GM15510 (cell line): ENCODE measurements around the gene LPIN3.

Experiments used
- POLR2A ChIP-seq: IDR thresholded peaks from 3 replicates; pipeline ENCODE4 v1.6.1; 2011; ENCODE audit warnings: borderline replicate concordance; ENCODE audit not compliant: insufficient read length; ENCODE audit errors: extremely low read depth

LPIN3 gene

DNA sequence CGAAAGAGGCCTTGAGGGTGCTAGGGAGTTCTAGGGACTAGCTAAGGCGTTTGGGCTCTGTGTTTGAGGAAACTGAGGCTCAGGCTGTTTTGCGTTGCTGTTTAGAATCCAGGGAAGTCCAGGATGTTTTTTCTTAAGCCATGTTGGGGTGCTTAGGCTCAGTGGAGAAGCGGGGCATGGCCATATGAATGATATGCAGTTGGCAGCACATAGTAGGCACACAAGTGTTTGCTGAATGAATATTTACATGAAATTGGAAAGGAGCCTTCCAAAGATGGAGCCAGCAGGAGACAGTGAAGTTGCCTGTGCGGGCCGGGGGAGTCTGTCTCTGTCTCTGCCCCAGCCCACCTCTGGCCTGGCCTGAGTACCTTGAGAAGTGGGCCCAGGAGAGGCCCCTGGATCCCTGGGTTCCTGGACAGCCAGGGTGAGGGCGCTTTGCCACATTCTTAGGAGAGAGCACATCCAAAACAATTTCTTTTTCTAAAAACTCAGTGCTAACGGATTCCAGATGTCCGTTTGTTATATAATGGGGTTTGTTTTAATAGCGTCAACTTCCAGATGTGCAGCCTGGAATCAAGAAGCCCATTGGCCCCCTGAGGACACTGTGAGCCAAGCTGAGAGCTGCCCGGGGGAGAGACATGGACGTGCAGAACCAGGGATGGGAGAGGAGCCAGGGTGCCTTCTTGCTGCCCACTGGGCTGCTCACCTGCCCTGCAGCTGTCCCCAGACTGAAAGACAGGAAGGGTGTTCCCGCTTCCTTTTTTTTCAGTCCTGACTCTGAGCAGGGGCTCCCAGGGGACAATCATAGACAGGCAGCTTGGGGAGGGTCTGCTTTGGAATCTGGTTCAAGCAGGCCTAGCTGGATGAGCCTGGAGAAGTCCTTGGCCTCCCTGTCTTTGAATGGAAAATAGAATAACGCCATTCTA, 46.1 kb downstream of the LPIN3 start:
- TF ChIP-seq POLR2A = no peak

DNA sequence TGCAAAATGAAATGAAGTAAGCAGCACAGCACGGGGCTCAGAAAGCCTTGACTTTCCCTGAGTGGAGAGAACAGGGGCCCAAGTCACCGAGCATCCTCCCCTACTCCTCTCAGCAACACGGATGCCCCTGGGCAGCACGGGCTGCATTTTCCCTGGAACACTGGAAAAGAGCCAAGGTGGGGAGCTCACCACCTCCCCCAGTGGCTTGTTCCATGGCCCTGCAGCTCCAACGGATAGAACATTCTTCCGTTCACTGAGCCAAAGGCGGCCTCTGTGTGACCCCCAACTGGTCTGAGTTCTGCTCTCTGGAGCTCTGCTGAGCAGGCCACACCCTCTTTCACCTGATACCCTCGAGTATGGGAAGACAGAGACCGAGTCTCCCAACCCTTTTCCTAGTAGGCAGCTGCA, 46.8 kb downstream of the LPIN3 start:
- no peak for TF ChIP-seq POLR2A

DNA sequence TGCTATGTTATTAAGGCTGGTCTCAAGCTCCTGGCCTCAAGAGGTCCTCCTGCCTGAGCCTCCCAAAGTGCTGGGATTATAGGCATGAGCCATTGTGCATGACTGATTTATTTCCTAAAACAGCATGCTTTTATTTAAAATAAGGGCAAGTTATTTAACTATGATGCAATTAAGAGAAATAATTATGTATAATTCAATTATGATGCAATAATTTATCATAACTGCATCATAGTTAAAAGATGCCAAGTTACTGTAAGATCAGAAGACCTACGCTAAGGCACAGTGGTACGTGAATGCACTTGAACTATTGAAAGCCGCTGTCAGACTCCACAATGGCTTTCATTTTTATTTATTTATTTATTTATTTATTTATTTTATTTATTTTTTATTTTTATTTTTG, 50.3 kb downstream of the LPIN3 start:
- no peak for TF ChIP-seq POLR2A

DNA sequence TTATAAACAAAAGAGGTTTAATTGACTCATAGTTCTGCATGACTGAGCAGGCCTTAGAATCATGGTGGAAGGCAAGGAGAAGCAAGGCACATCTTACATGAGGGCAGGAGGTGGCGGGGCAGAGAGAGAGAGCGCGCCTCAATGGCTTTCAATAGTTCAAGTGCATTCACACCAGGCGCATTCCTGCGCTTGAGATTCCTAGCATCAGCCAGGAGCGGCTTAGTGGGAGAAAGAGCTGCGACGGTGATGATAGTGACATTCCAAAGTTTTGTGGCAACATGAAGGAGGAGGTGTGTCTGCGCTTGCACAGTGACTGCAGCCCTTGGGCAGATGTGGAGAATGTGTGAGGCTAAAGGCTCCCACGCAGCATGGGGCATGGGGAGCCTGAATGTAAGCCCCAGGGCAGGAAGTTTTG, 51.0 kb downstream of the LPIN3 start:
- no peak for TF ChIP-seq POLR2A

DNA sequence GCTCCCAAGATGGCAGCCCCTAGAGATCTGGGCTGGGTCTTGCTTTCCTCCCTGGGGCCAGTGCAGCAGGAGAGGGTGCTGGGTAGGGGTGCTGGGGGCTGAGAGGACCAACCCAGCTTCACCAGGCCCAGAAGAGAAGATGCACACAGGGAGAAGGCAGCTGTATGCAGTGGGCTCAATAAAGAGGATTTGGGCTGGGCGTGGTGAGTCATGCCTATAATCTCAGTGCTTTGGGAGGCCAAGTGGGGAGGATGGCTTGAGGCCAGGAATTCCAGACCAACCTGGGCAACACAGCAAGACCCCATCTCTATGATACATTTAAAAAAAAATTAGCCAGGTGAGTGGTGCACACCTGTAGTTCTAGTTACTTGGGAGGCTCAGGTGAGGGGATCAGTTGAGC, 51.7 kb downstream of the LPIN3 start:
- no peak for TF ChIP-seq POLR2A

DNA sequence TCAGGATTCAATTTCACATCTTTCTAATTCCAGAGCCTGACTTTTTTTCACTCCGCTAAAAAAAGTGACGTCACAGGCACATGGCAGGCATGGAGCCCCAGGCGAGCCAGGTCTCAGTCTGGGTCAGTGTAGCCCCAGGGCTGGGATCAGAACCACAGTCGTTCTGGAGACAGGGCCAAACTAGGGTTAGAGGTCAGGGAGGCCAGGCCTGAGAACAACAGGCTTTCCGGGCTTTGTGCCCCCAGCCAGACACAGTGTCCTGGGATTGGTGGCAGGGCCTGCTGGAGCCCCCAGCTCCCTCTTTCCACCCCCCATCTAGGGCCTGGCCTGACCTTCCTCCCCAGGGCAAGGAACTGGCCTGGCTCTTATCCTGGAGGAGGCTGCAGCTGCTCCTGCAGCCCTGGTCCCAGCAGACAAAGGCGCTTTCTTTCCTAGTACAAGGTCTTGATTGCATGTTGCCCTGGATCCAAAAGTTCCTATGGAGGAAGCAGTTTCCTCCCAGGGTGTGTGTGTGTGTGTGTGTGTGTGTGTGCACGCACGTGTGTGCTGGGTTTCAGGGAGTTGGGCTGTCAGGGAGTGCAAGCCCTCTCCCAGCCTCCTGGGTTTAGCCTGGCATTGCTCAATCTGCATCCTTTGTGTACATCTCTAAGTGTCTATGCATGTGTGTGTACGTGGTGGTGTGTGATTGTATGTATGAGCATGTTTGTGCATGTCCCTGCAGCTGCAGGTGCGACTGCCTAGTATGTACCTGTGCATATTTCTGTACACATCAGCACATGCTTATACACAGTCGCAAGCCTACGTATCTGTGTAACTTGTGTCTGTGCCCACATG, 52.5 kb downstream of the LPIN3 start:
- TF ChIP-seq POLR2A = no peak

DNA sequence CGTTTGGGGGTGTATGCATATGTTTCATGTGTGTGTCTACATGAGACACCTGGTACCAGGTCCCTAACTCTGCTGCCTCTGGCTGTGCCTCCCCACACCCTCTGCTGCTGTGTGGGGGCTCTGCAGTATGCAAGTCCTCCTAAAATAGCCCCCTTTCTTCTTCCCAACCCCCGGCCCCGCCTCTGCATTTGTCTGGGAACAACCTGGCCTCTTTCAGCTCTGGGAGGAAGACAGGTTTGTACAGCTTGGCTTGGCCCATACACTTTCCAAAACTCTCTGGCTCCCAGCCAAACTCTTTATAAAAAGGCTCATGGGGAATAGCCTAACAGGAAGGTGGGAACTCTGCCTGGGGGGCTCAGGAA, 53.1 kb downstream of the LPIN3 start:
- no peak for TF ChIP-seq POLR2A

DNA sequence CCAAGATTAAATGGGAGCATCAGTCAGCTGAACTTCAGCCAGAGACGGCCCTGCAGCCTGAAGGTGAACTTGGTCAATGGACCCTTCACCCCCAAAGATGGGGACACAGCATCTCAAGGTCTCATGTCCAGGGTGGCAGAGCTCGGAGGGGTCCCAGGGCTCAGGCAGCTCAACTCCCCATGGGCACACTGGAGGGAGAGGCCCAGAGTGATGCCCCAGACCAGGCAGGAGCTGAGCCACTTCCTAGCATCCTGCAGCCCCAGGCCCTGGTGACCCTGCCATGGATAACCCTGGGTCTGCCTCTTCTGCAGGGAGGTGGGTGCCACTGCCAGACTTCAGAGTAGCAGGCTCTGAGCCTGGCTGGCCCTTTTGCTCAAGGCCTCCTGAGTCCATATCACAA, 53.5 kb downstream of the LPIN3 start:
- TF ChIP-seq POLR2A = no peak

DNA sequence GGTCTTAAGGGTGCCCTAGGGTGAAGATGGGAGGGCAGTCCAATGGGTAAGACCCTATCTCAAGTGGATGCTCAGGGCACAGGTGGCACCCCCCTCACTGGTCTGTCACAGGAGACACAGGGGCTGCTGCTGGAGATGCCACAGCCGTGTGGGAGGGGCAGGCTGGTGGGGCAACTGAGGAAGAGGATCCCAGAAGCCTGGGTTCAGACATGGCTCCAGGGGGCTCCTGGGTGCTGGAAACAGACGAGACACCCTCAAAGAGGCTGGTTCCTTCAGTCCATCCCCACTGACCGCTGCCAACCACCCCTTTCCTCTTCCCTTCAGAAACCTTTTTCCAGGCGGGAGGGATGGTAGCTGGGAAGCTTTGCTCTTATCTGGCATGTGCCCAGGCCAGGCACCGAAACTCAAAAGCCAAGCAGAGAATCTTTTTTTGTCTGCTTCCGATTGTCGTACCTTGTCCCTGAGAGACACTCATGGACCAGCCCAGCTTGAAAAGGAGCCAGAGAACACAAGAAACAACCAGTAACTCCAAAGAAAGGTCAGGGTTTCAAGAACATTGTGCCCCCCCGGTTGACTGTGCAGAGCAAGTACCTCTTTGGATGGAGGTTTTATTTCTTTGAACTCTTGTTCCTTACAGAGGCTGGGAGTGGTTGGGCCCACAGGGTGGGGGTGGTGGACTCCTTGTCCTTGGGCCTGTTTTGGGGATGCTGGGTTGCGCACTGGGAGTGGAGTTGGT, 54.5 kb downstream of the LPIN3 start:
- TF ChIP-seq POLR2A = no peak

DNA sequence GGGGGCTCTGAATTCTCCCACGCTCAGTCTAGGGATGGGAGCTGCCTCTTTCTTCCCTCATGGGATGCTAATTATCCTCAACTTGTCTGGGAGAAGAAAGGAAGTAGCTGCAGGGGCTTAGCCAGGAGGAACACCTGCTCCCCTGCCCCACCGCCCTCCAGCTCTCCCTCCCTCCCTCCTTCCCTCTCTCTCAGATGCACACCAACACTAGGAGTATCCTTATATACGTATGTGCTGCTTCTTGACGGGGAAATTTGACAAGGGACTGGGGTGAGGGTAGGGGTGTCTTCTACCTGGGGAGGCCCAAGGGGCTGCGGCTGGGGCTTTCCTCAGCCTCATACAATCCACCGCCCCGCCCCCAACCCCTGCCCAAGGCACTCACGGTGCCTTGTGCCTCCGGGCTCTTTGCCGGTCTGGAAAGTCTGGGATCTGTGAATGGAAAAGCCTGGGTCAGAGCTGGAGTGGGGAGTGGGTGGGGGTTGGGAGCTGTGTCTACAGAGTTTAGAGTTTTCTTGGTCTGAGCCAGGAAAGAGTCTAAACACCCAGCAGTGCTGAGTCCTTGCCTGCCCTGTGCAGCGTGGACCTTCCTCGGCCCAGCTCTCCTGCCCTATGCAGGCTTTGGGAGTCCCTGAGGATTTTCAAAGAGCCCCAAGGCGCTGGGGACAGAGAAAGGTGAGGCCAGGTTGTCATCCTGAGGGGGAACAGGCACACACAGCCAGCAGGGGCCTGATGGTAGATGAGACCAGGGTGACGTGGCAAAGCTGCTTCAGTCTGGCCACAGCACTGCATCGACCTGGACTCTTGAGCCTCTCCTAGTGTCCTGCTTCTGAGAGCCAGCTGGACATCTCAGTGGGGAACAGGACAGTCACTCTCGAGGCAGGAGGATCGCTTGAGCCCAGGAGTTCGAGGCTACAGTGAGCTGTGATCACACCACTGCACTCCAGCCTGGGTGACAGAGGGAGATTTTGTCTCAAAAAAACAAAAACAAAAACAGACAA, 55.3 kb downstream of the LPIN3 start:
- no peak for TF ChIP-seq POLR2A

DNA sequence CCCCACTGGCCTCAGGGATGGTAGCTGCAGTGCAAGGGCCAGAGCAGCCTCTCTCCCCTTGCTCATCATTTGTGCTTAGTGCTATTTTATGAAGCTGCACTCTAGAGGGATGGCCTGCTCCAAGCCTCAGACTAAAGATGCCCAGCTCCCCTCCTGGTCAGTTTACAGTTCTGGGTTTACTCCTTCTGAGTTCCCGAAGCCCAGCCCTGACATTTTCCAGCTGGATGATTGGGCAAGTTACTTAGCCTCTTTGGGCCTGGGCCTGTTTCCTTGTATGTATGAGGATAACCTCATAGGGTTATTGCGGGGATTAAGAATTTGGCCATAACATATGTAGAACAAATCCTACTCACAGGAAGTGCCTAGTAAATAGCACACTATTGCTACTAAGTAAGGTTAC, 57.8 kb downstream of the LPIN3 start:
- TF ChIP-seq POLR2A = no peak

DNA sequence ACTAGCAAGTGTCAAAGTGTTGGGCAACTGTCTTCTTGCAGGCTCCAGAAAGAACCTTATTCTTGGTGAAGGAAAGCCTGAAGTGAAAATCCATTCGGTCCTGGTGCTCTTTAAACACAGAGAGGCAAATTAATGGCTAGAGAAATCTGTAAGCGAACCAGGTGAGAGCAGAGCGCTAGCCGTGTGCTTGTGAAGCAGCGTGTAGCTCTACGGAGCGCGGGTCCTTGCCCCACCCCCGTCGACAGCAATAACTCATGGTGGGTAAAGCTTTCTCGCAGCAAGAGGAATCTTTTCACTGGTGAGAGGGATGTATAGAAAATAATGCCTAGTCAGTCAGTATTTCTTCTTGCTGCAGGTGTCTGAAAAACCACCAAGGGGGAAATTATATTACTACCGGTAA, 63.0 kb downstream of the LPIN3 start:
- no peak for TF ChIP-seq POLR2A

DNA sequence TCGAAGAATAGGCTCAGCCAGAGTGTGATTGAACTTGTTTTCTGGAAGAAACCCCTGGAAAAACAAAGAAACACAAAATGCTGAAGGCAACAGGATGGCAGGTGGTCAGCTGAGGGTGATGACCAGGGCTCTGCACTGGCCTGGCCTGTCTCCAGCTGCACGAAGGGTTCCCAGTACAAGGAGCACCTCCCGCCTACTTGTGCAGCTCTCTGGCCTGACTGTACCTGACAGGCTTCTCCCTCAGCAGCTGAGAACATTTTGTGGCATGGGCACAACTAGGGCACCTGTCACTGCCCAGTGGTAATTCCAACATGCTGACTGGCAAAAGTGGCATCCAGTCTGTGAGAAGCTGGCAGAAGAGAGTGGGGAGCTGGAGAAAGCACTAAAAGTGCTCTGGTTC, 64.8 kb downstream of the LPIN3 start:
- TF ChIP-seq POLR2A = no peak

DNA sequence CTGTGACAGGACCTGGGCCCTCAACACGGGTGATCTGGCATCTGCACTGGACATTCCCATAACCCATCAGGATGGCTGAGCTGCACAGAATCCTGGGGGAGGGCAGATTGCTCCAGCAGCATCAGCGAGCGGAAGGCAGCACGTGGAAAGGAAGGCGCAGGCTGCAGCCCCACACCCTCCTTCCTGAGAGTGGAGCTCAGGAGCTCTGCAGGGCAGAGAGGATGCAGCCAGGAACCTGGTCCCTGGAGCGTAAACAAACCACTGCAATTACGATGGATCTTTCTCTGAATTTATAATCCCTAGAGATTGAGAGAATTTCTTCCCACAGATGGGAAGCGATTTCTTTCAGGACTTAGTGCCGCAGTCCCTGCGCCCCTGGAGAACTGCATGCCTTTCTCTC, 65.7 kb downstream of the LPIN3 start:
- TF ChIP-seq POLR2A = no peak
